ENCODE measurements around the gene ASTN2.

Gene ASTN2

GRCh38 chr9:116628716-116629115 is 786.1 kb downstream of the ASTN2 start:
- no peaks in the 10 kb centered on the region for H3K4me1 ChIP-seq (ENCODE audit: insufficient read depth, low read length)
- H3K4me3 ChIP-seq (ENCODE audit: low read depth in 1 of 2, low read length in 2 of 2) = no peak overlapping the region
- no peaks in the 10 kb centered on the region for H3K36me3 ChIP-seq (ENCODE audit: insufficient read depth, low read length)
- no peak overlapping the region for H3K27ac ChIP-seq (ENCODE audit: low read depth, low read length)
- H3K27me3 ChIP-seq (ENCODE audit: control insufficient read depth in 1 of 2, insufficient read depth in 2 of 2, low read length in 2 of 2) = no peaks in the 10 kb centered on the region
- H3K9ac ChIP-seq (ENCODE audit: low read length) = no peak overlapping the region
- no peaks in the 10 kb centered on the region for H3K9me3 ChIP-seq (ENCODE audit: low read length)

- H3K27ac ChIP-seq (ENCODE audit: low read depth, low read length) = no peak overlapping the region
Observed at GRCh38 chr9:116627433-116627832, 787.4 kb downstream of the ASTN2 start.

GRCh38 chr9:116626762-116627161 is 788.1 kb downstream of the ASTN2 start:
- H3K4me3 ChIP-seq (ENCODE audit: low read depth in 1 of 2, low read length in 2 of 2) = no peak overlapping the region
- no peaks in the 10 kb centered on the region for H3K27me3 ChIP-seq (ENCODE audit: control insufficient read depth in 1 of 2, insufficient read depth in 2 of 2, low read length in 2 of 2)
- H3K9ac ChIP-seq (ENCODE audit: low read length) = no peak overlapping the region
- no peaks in the 10 kb centered on the region for H3K36me3 ChIP-seq (ENCODE audit: insufficient read depth, low read length)
- H3K27ac ChIP-seq (ENCODE audit: low read depth, low read length) = no peak overlapping the region
- no peaks in the 10 kb centered on the region for H3K9me3 ChIP-seq (ENCODE audit: low read length)
- H3K4me1 ChIP-seq (ENCODE audit: insufficient read depth, low read length) = peaks cover 4% of the 10 kb centered on the region

More at GRCh38 chr9:116627433-116627832, 787.4 kb downstream of the ASTN2 start:
- no peaks in the 10 kb centered on the region for H3K4me1 ChIP-seq (ENCODE audit: insufficient read depth, low read length)
- no peaks in the 10 kb centered on the region for H3K27me3 ChIP-seq (ENCODE audit: control insufficient read depth in 1 of 2, insufficient read depth in 2 of 2, low read length in 2 of 2)
- no peak overlapping the region for H3K4me3 ChIP-seq (ENCODE audit: low read depth in 1 of 2, low read length in 2 of 2)
- H3K9ac ChIP-seq (ENCODE audit: low read length) = no peak overlapping the region
- H3K36me3 ChIP-seq (ENCODE audit: insufficient read depth, low read length) = no peaks in the 10 kb centered on the region
- H3K9me3 ChIP-seq (ENCODE audit: low read length) = no peaks in the 10 kb centered on the region

- H3K27me3 ChIP-seq (ENCODE audit: control insufficient read depth in 1 of 2, insufficient read depth in 2 of 2, low read length in 2 of 2) = no peaks in the 10 kb centered on the region
- H3K4me3 ChIP-seq (ENCODE audit: low read depth in 1 of 2, low read length in 2 of 2) = no peak overlapping the region
- no peak overlapping the region for H3K9ac ChIP-seq (ENCODE audit: low read length)
- no peaks in the 10 kb centered on the region for H3K36me3 ChIP-seq (ENCODE audit: insufficient read depth, low read length)
- peaks cover 8% of the 10 kb centered on the region for H3K4me1 ChIP-seq (ENCODE audit: insufficient read depth, low read length)
- H3K9me3 ChIP-seq (ENCODE audit: low read length) = no peaks in the 10 kb centered on the region
- H3K27ac ChIP-seq (ENCODE audit: low read depth, low read length) = no peak overlapping the region
Observed at GRCh38 chr9:116623715-116624114, 791.1 kb downstream of the ASTN2 start.

GRCh38 chr9:116617389-116617788 is 797.5 kb downstream of the ASTN2 start:
- H3K27ac ChIP-seq (ENCODE audit: low read depth, low read length) = no peak overlapping the region
- no peak overlapping the region for H3K4me3 ChIP-seq (ENCODE audit: low read depth in 1 of 2, low read length in 2 of 2)
- no peaks in the 10 kb centered on the region for H3K36me3 ChIP-seq (ENCODE audit: insufficient read depth, low read length)
- no peaks in the 10 kb centered on the region for H3K27me3 ChIP-seq (ENCODE audit: control insufficient read depth in 1 of 2, insufficient read depth in 2 of 2, low read length in 2 of 2)
- no peaks in the 10 kb centered on the region for H3K9me3 ChIP-seq (ENCODE audit: low read length)
- peaks cover 8% of the 10 kb centered on the region for H3K4me1 ChIP-seq (ENCODE audit: insufficient read depth, low read length)
- no peak overlapping the region for H3K9ac ChIP-seq (ENCODE audit: low read length)

- no peaks in the 10 kb centered on the region for H3K27me3 ChIP-seq (ENCODE audit: control insufficient read depth in 1 of 2, insufficient read depth in 2 of 2, low read length in 2 of 2)
- no peak overlapping the region for H3K27ac ChIP-seq (ENCODE audit: low read depth, low read length)
Observed at GRCh38 chr9:116616304-116616914, 798.4 kb downstream of the ASTN2 start.

GRCh38 chr9:116608064-116608463 is 806.8 kb downstream of the ASTN2 start:
- Histone ChIP-seq H3K9me3 (ENCODE audit: low read length) (no peaks in the 10 kb centered on the region), H3K27ac (ENCODE audit: low read depth, low read length) (no peak overlapping the region), H3K27me3 (ENCODE audit: control insufficient read depth in 1 of 2, insufficient read depth in 2 of 2, low read length in 2 of 2) (no peaks in the 10 kb centered on the region), H3K4me3 (ENCODE audit: low read depth in 1 of 2, low read length in 2 of 2) (no peak overlapping the region), H3K36me3 (ENCODE audit: insufficient read depth, low read length) (no peaks in the 10 kb centered on the region), H3K9ac (ENCODE audit: low read length) (no peak overlapping the region), H3K4me1 (ENCODE audit: insufficient read depth, low read length) (no peaks in the 10 kb centered on the region)

More at GRCh38 chr9:116616304-116616914, 798.4 kb downstream of the ASTN2 start:
- no peaks in the 10 kb centered on the region for H3K36me3 ChIP-seq (ENCODE audit: insufficient read depth, low read length)
- no peaks in the 10 kb centered on the region for H3K9me3 ChIP-seq (ENCODE audit: low read length)
- no peak overlapping the region for H3K9ac ChIP-seq (ENCODE audit: low read length)
- H3K4me3 ChIP-seq (ENCODE audit: low read depth in 1 of 2, low read length in 2 of 2) = no peak overlapping the region
- peaks cover 1% of the 10 kb centered on the region for H3K4me1 ChIP-seq (ENCODE audit: insufficient read depth, low read length)

GRCh38 chr9:116605904-116606341 is 808.9 kb downstream of the ASTN2 start:
- Histone ChIP-seq H3K4me3 (ENCODE audit: low read depth in 1 of 2, low read length in 2 of 2) (no peak overlapping the region), H3K4me1 (ENCODE audit: insufficient read depth, low read length) (no peaks in the 10 kb centered on the region), H3K9me3 (ENCODE audit: low read length) (no peaks in the 10 kb centered on the region), H3K36me3 (ENCODE audit: insufficient read depth, low read length) (no peaks in the 10 kb centered on the region), H3K9ac (ENCODE audit: low read length) (no peak overlapping the region), H3K27ac (ENCODE audit: low read depth, low read length) (no peak overlapping the region), H3K27me3 (ENCODE audit: control insufficient read depth in 1 of 2, insufficient read depth in 2 of 2, low read length in 2 of 2) (no peaks in the 10 kb centered on the region)

GRCh38 chr9:116605060-116605459 is 809.8 kb downstream of the ASTN2 start:
- Histone ChIP-seq H3K4me1 (ENCODE audit: insufficient read depth, low read length) (no peaks in the 10 kb centered on the region), H3K27ac (ENCODE audit: low read depth, low read length) (no peak overlapping the region), H3K9ac (ENCODE audit: low read length) (no peak overlapping the region), H3K9me3 (ENCODE audit: low read length) (no peaks in the 10 kb centered on the region), H3K27me3 (ENCODE audit: control insufficient read depth in 1 of 2, insufficient read depth in 2 of 2, low read length in 2 of 2) (no peaks in the 10 kb centered on the region), H3K36me3 (ENCODE audit: insufficient read depth, low read length) (no peaks in the 10 kb centered on the region), H3K4me3 (ENCODE audit: low read depth in 1 of 2, low read length in 2 of 2) (no peak overlapping the region)

GRCh38 chr9:116604251-116604650 is 810.6 kb downstream of the ASTN2 start:
- H3K4me1 ChIP-seq (ENCODE audit: insufficient read depth, low read length) = no peaks in the 10 kb centered on the region
- no peaks in the 10 kb centered on the region for H3K36me3 ChIP-seq (ENCODE audit: insufficient read depth, low read length)
- H3K9ac ChIP-seq (ENCODE audit: low read length) = no peak overlapping the region
- H3K9me3 ChIP-seq (ENCODE audit: low read length) = no peaks in the 10 kb centered on the region
- H3K27me3 ChIP-seq (ENCODE audit: control insufficient read depth in 1 of 2, insufficient read depth in 2 of 2, low read length in 2 of 2) = no peaks in the 10 kb centered on the region
- H3K4me3 ChIP-seq (ENCODE audit: low read depth in 1 of 2, low read length in 2 of 2) = no peak overlapping the region
- H3K27ac ChIP-seq (ENCODE audit: low read depth, low read length) = no peak overlapping the region

- H3K27ac ChIP-seq (ENCODE audit: low read depth, low read length) = no peak overlapping the region
- no peak overlapping the region for H3K9ac ChIP-seq (ENCODE audit: low read length)
- H3K4me1 ChIP-seq (ENCODE audit: insufficient read depth, low read length) = no peaks in the 10 kb centered on the region
- H3K9me3 ChIP-seq (ENCODE audit: low read length) = no peaks in the 10 kb centered on the region
- no peaks in the 10 kb centered on the region for H3K36me3 ChIP-seq (ENCODE audit: insufficient read depth, low read length)
- no peak overlapping the region for H3K4me3 ChIP-seq (ENCODE audit: low read depth in 1 of 2, low read length in 2 of 2)
- no peaks in the 10 kb centered on the region for H3K27me3 ChIP-seq (ENCODE audit: control insufficient read depth in 1 of 2, insufficient read depth in 2 of 2, low read length in 2 of 2)
Observed at GRCh38 chr9:116599342-116599884, 815.4 kb downstream of the ASTN2 start.

- H3K27me3 ChIP-seq (ENCODE audit: control insufficient read depth in 1 of 2, insufficient read depth in 2 of 2, low read length in 2 of 2) = no peaks in the 10 kb centered on the region
Observed at GRCh38 chr9:116596646-116597045, 818.2 kb downstream of the ASTN2 start.

More at GRCh38 chr9:116596646-116597045, 818.2 kb downstream of the ASTN2 start:
- no peaks in the 10 kb centered on the region for H3K36me3 ChIP-seq (ENCODE audit: insufficient read depth, low read length)
- H3K9ac ChIP-seq (ENCODE audit: low read length) = no peak overlapping the region
- no peak overlapping the region for H3K4me3 ChIP-seq (ENCODE audit: low read depth in 1 of 2, low read length in 2 of 2)
- no peaks in the 10 kb centered on the region for H3K4me1 ChIP-seq (ENCODE audit: insufficient read depth, low read length)
- no peak overlapping the region for H3K27ac ChIP-seq (ENCODE audit: low read depth, low read length)
- no peaks in the 10 kb centered on the region for H3K9me3 ChIP-seq (ENCODE audit: low read length)

Data from muscle layer of colon (tissue), 2 donors.